ENCODE measurements around the gene SPTBN1.

- no peak for TF ChIP-seq CTCF (conservative IDR thresholded peaks at IDR 0.05; ENCODE audit: low read depth, low read length)
- TF ChIP-seq EZH2 (IDR thresholded peaks at IDR 0.05; ENCODE audit: borderline replicate concordance, low read depth, low read length, poor library complexity, severe bottlenecking) = no peak
Measured at GRCh38 chr2:54712516-54712915, 256.4 kb downstream of the SPTBN1 start.

All from A673 (cell line).